Mesenchymal stem cell (in vitro differentiated cells and primary cell): Measurements from ENCODE around the gene CDKN1C. TPM values are rescaled to one million over a fixed set of nuclear protein-coding genes. Genes with fewer than 3 reads are reported as not detected.

Source experiments
- DNase-seq: peaks from one replicate; pipeline ENCODE4 v3.0.0-alpha.2; 2013
- H2AFZ ChIP-seq: one replicate; pipeline ENCODE4 v1.6.1; 2013; ENCODE audit warnings: low read depth, mild to moderate bottlenecking, control low read depth, inconsistent platforms, low read length, moderate library complexity
- H2AK5ac ChIP-seq: 2 replicates; pipeline ENCODE4 v1.6.1; 2013; ENCODE audit warnings: low read length, moderate library complexity, mild to moderate bottlenecking, inconsistent platforms; ENCODE audit not compliant: severe bottlenecking
- H2BK120ac ChIP-seq: one replicate; pipeline ENCODE4 v1.6.1; 2013; ENCODE audit warnings: low read depth, mild to moderate bottlenecking, inconsistent platforms, low read length, moderate library complexity
- H2BK12ac ChIP-seq, 2 experiments: one replicate each; pipeline ENCODE4 v1.6.1; 2013; ENCODE audit warnings: inconsistent platforms in 2 of 2, low read length in 2 of 2, mild to moderate bottlenecking in 2 of 2, moderate library complexity in 2 of 2, control low read depth in 1 of 2
- H2BK15ac ChIP-seq: one replicate; pipeline ENCODE4 v1.6.1; 2013; ENCODE audit warnings: mild to moderate bottlenecking, low read depth, inconsistent platforms; ENCODE audit not compliant: poor library complexity, severe bottlenecking
- H2BK5ac ChIP-seq: 2 replicates; pipeline ENCODE4 v1.6.1; 2013; ENCODE audit warnings: low read depth, mild to moderate bottlenecking, low read length, control low read depth, inconsistent platforms; ENCODE audit not compliant: poor library complexity, severe bottlenecking
- H3K14ac ChIP-seq, 2 experiments: one replicate each; pipeline ENCODE4 v1.6.1; 2013; ENCODE audit warnings: inconsistent platforms in 2 of 2, low read length in 2 of 2, control low read depth in 1 of 2, mild to moderate bottlenecking in 1 of 2, moderate library complexity in 1 of 2
- H3K18ac ChIP-seq, 2 experiments: one replicate each; pipeline ENCODE4 v1.6.1; 2013; ENCODE audit warnings: inconsistent platforms in 2 of 2, low read length in 2 of 2, control low read depth in 1 of 2, low read depth in 1 of 2, mild to moderate bottlenecking in 1 of 2
- H3K23ac ChIP-seq, 2 experiments: one replicate each; pipeline ENCODE4 v1.6.1; 2013; ENCODE audit warnings: inconsistent platforms in 2 of 2, low read length in 2 of 2, mild to moderate bottlenecking in 2 of 2, moderate library complexity in 2 of 2, control low read depth in 1 of 2
- H3K27ac ChIP-seq: 2 replicates; pipeline ENCODE4 v1.5.1; 2013; ENCODE audit warnings: mild to moderate bottlenecking, moderate library complexity, low read length, control low read depth, inconsistent platforms; ENCODE audit not compliant: poor library complexity, severe bottlenecking
- H3K27me3 ChIP-seq, 2 experiments: 2 replicates each; pipeline versions ENCODE4 v1.6.1 to v1.7.0; 2013; ENCODE audit warnings: low read length in 2 of 2, mild to moderate bottlenecking in 2 of 2, moderate library complexity in 2 of 2, control low read depth in 1 of 2, inconsistent platforms in 1 of 2; ENCODE audit not compliant: control insufficient read depth in 1 of 2, insufficient read depth in 1 of 2
- H3K36me3 ChIP-seq, 2 experiments: 2 replicates each; pipeline versions ENCODE4 v1.6.1 to v1.7.0; 2013; ENCODE audit warnings: low read length in 2 of 2, control low read depth in 1 of 2, inconsistent platforms in 1 of 2, low read depth in 1 of 2, mild to moderate bottlenecking in 1 of 2; ENCODE audit not compliant: insufficient read depth in 2 of 2, control insufficient read depth in 1 of 2
- H3K4ac ChIP-seq, 2 experiments: one replicate each; pipeline ENCODE4 v1.6.1; 2013; ENCODE audit warnings: inconsistent platforms in 2 of 2, low read length in 2 of 2, mild to moderate bottlenecking in 2 of 2, moderate library complexity in 2 of 2, control low read depth in 1 of 2, low read depth in 1 of 2
- H3K4me1 ChIP-seq: 2 replicates; pipeline ENCODE4 v1.6.1; 2013; ENCODE audit warnings: low read depth, low read length, control low read depth; ENCODE audit not compliant: control insufficient read depth, insufficient read depth
- H3K4me2 ChIP-seq: 2 replicates; pipeline ENCODE4 v1.6.1; 2013; ENCODE audit warnings: low read length, mild to moderate bottlenecking, inconsistent platforms; ENCODE audit not compliant: poor library complexity, severe bottlenecking
- H3K4me3 ChIP-seq, 2 experiments: 2 replicates each; pipeline versions ENCODE4 v1.5.1 to v1.7.0; 2013; ENCODE audit warnings: low read length in 2 of 2, mild to moderate bottlenecking in 2 of 2, control low read depth in 1 of 2, low read depth in 1 of 2; ENCODE audit not compliant: insufficient read depth in 1 of 2
- H3K79me1 ChIP-seq: replicated peaks from 2 replicates; pipeline ENCODE4 v1.6.1; 2013; ENCODE audit warnings: mild to moderate bottlenecking, control low read depth, low read length, inconsistent platforms; ENCODE audit not compliant: poor library complexity, severe bottlenecking
- H3K9ac ChIP-seq: 2 replicates; pipeline ENCODE4 v1.7.0; 2013; ENCODE audit warnings: mild to moderate bottlenecking, low read length, moderate library complexity
- H3K9me3 ChIP-seq: 2 replicates; pipeline ENCODE4 v1.7.0; 2013; ENCODE audit warnings: mild to moderate bottlenecking, low read length; ENCODE audit not compliant: control insufficient read depth
- H4K8ac ChIP-seq: one replicate; pipeline ENCODE4 v1.6.1; 2013; ENCODE audit warnings: inconsistent platforms, mild to moderate bottlenecking, low read length, moderate library complexity
- H4K91ac ChIP-seq: one replicate; pipeline ENCODE4 v1.6.1; 2013; ENCODE audit warnings: mild to moderate bottlenecking, low read length, inconsistent platforms
- WGBS: methylation state at CpG from one replicate; pipeline ENCODE4 v1.1.7; 2013; ENCODE audit warnings: mixed read lengths; 5-methylcytosine and 5-hydroxymethylcytosine counted together
- polyA plus RNA-seq, 2 experiments: library from polyadenylated mRNA; stranded (reverse); fragments of 200-250 nt; gene quantifications; one replicate each; pipeline ENCODE4 v1.2.3, GENCODE V29; 2013

CDKN1C gene
- 29.4 TPM for polyA plus RNA-seq (2013, experiment 1 of 2)
- 31.0 TPM for polyA plus RNA-seq (2013, experiment 2 of 2)

DNA sequence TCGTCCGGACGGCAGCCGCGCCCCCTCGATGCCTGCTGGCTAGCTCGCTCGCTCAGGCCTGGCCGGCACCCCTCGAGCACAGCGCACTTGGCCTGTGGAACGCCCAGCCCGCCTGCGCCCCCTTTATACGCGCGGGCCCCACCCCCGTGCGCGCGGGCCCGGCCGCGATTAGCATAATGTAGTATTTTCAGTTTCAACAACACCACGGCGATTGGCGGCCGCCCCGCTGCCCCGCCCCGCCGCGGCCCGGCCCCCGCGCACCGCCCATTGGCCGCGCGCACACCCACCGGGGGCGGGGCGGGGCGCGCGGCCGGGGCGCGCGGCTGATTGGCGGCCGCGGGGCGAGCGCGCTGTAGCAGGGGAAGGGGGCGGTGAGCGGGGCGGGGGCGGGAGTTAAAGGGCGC is at the start of gene CDKN1C:
Gene CDKN1C, minus strand, starts transcription at position 98 of the 404 bp plus-strand sequence. CDS start 319 bp downstream, outside the sequence.
- H3K9ac ChIP-seq: peak within 1 kb of the TSS; percentile 80
- H2BK5ac ChIP-seq: peak within 1 kb of the TSS; percentile 33
- H3K14ac ChIP-seq: peak within 1 kb of the TSS in 1 of 2 experiments; percentile 53
- peak within 1 kb of the TSS in 1 of 2 experiments; percentile 78 for H3K23ac ChIP-seq
- peak within 1 kb of the TSS; percentile 77 to 86 for H3K4me3 ChIP-seq
- H3K9me3 ChIP-seq: no peaks in the 10 kb centered on the region
- H3K27ac ChIP-seq: no peak within 1 kb of the TSS
- WGBS: under 1% methylated on average over 30 of the region's 61 CpGs
- DNase-seq: peak; percentile 88
- H4K8ac ChIP-seq: peak within 1 kb of the TSS; percentile 96
- peak within 1 kb of the TSS; percentile 91 for H2BK120ac ChIP-seq
- H4K91ac ChIP-seq: peak within 1 kb of the TSS; percentile 98
- peak within 1 kb of the TSS; percentile 92 to 96 for H3K18ac ChIP-seq
- peak within 1 kb of the TSS; percentile 72 for H3K4me2 ChIP-seq
- H3K4me1 ChIP-seq: peaks cover 56% of the 10 kb centered on the region
- peak within 1 kb of the TSS; percentile 73 to 92 for H2BK12ac ChIP-seq
- peaks cover 0 to 12% of the 10 kb centered on the region in 2 experiments for H3K36me3 ChIP-seq
- peaks cover 5% of the 10 kb centered on the region for H3K79me1 ChIP-seq
- H2AK5ac ChIP-seq: peak within 1 kb of the TSS; percentile 71
- peak within 1 kb of the TSS; percentile 85 for H2BK15ac ChIP-seq
- peak within 1 kb of the TSS; percentile 68 for H2AFZ ChIP-seq
- H3K4ac ChIP-seq: peak within 1 kb of the TSS; percentile 87 to 88
- peaks cover 0 to 15% of the 10 kb centered on the region in 2 experiments for H3K27me3 ChIP-seq

DNA sequence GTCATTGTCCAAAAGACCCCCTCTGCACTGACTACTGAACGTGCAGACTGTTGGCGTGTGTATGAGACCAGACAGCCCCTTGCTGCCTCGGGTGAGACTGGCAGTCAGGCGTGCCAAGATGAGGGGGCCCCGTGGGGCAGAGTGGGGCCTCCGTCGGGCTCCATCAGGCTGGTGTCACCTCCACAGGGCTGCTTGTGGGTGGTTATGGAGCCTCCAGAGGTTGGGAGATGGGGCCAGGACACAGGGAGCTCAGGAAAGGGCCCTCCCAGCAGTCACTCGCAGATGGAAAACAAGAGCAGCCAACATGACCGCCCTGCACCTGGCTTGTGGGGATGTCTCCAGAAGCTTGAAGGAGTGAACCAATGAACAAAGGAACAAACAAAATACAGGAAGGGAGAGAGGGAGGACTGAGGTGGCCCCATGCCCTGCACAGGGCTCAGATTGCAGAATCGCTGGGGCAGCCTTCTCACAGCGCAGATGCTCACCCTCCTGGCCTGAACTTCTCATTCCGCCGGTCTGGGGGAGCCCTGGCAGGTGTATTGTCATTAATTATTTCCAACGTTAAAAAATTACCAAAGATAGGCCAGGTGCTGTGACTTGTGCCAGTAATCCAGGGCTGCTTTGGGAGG is 49.1 kb upstream of the CDKN1C start:
- Histone ChIP-seq H3K4me1 (peaks cover 26% of the 10 kb centered on the region), H3K79me1 (peaks cover 2% of the 10 kb centered on the region), H3K4ac (no peak overlapping the region), H3K23ac (no peak overlapping the region), H3K4me2 (no peak overlapping the region), H3K18ac (no peak overlapping the region), H3K9ac (no peak overlapping the region), H4K91ac (no peak overlapping the region), H2BK120ac (no peak overlapping the region), H2BK15ac (no peak overlapping the region), H3K27ac (no peak overlapping the region), H3K4me3 (no peak overlapping the region), H2AFZ (no peak overlapping the region), H3K36me3 (peaks cover 0 to 3% of the 10 kb centered on the region in 2 experiments), H2AK5ac (no peak overlapping the region), H4K8ac (no peak overlapping the region), H2BK12ac (no peak overlapping the region), H3K9me3 (peaks cover 9% of the 10 kb centered on the region), H3K14ac (no peak overlapping the region), H2BK5ac (no peak overlapping the region), H3K27me3 (no peaks in the 10 kb centered on the region)
- WGBS: 89% methylated on average over 14 of the region's 14 CpGs
- no peak for DNase-seq

DNA sequence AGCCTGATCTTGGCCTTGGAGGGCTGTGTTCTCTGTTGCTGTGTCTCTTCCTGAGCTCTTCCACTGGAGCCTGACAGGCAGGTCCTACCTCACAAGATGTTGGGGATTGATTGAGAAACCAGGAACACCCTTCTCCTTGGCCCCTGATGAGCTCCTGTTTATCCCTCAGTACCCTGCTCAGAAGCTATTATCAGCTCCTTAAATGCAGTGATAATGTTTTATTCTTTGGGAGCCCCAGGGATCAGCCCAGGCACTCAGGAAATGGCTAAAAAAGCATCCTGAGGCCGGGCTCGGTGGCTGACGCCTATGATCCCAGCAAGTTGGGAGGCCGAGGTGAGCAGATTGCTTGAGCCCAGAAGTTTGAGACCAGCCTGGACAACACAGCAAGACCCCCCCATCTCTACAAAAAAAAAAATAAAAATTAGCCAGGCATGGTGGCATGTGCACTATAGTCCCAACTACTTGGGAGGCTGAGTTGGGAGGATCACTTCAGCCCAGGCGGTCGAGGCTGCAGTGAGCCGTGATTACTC is 48.5 kb upstream of the CDKN1C start:
- peak overlapping the region; percentile 91 for H4K91ac ChIP-seq
- H2BK15ac ChIP-seq: peak overlapping the region; percentile 13
- peaks cover 9% of the 10 kb centered on the region for H3K9me3 ChIP-seq
- H3K27ac ChIP-seq: peak overlapping the region; percentile 2
- H3K4ac ChIP-seq: no peak overlapping the region
- H3K4me1 ChIP-seq: peaks cover 29% of the 10 kb centered on the region
- peak overlapping the region; percentile 16 to 51 for H3K18ac ChIP-seq
- no peak overlapping the region for H3K4me3 ChIP-seq
- no peak overlapping the region for H2AFZ ChIP-seq
- 98% methylated on average over 7 of the region's 7 CpGs for WGBS
- no peak overlapping the region for H3K23ac ChIP-seq
- no peak overlapping the region for H2BK120ac ChIP-seq
- no peak overlapping the region for H4K8ac ChIP-seq
- no peak overlapping the region for H3K14ac ChIP-seq
- no peak for DNase-seq
- H2BK12ac ChIP-seq: peak overlapping the region in 1 of 2 experiments; percentile 76
- peaks cover under 1% of the 10 kb centered on the region for H3K79me1 ChIP-seq
- peaks cover 0 to 3% of the 10 kb centered on the region in 2 experiments for H3K36me3 ChIP-seq
- H3K27me3 ChIP-seq: no peaks in the 10 kb centered on the region
- no peak overlapping the region for H3K9ac ChIP-seq
- no peak overlapping the region for H3K4me2 ChIP-seq
- peak overlapping the region; percentile 18 for H2AK5ac ChIP-seq
- H2BK5ac ChIP-seq: no peak overlapping the region

- peak; percentile 89 for DNase-seq
- H3K36me3 ChIP-seq: peaks cover 0 to 3% of the 10 kb centered on the region in 2 experiments
- no peak overlapping the region for H3K4me2 ChIP-seq
- H2BK120ac ChIP-seq: no peak overlapping the region
- peak overlapping the region; percentile 91 for H4K91ac ChIP-seq
- H3K18ac ChIP-seq: peak overlapping the region; percentile 16 to 51
- no peak overlapping the region for H2AFZ ChIP-seq
- WGBS: 50% methylated on average over 12 of the region's 12 CpGs
- H3K9me3 ChIP-seq: peaks cover 5% of the 10 kb centered on the region
- H3K9ac ChIP-seq: peak overlapping the region; percentile 61
- H2BK12ac ChIP-seq: peak overlapping the region; percentile 59 to 76
- H3K14ac ChIP-seq: peak overlapping the region in 1 of 2 experiments; percentile 83
- peaks cover 35% of the 10 kb centered on the region for H3K4me1 ChIP-seq
- H3K4me3 ChIP-seq: no peak overlapping the region
- no peaks in the 10 kb centered on the region for H3K27me3 ChIP-seq
- no peak overlapping the region for H2BK5ac ChIP-seq
- peak overlapping the region in 1 of 2 experiments; percentile 13 for H3K4ac ChIP-seq
- no peaks in the 10 kb centered on the region for H3K79me1 ChIP-seq
- H2AK5ac ChIP-seq: peak overlapping the region; percentile 72
- no peak overlapping the region for H2BK15ac ChIP-seq
- H4K8ac ChIP-seq: peak overlapping the region; percentile 82
- H3K23ac ChIP-seq: no peak overlapping the region
- peak overlapping the region; percentile 14 for H3K27ac ChIP-seq
These were observed 47.9 kb upstream of the CDKN1C start for GRCh38 chr11:2933375-2934020.
